GM12878 (cell line): ENCODE results near the gene SNTA1.

Experiments used
- CTCF ChIP-seq, 3 experiments: IDR thresholded peaks in 2 of 3; conservative IDR thresholded peaks in 1 of 3; 2 replicates each; pipeline ENCODE4 v1.5.1; 2011; ENCODE audit warnings: low read depth in 3 of 3, low read length in 3 of 3, mild to moderate bottlenecking in 3 of 3, control low read depth in 2 of 3, moderate library complexity in 2 of 3, inconsistent platforms in 1 of 3, mixed read lengths in 1 of 3; ENCODE audit not compliant: control insufficient read depth in 2 of 3, insufficient read depth in 1 of 3; ENCODE audit errors: extremely low read depth in 1 of 3
- EP300 ChIP-seq, 2 experiments: fragments of 150-350 bp in 1 of 2; IDR thresholded peaks; 2 replicates each; pipeline ENCODE4 v1.6.1; 2011 to 2012; ENCODE audit warnings: low read depth in 2 of 2, low read length in 2 of 2, borderline replicate concordance in 1 of 2, improper control_type of control experiment in 1 of 2, inconsistent platforms in 1 of 2; ENCODE audit not compliant: control insufficient read depth in 1 of 2
- EZH2 ChIP-seq: IDR thresholded peaks from 2 replicates; pipeline ENCODE4 v1.6.1; 2012; ENCODE audit warnings: low read depth, mild to moderate bottlenecking, control low read depth, inconsistent platforms, low read length, borderline replicate concordance; ENCODE audit not compliant: control insufficient read depth
- GATAD2B ChIP-seq: fragments of 450-650 bp; conservative IDR thresholded peaks from 2 replicates; pipeline ENCODE4 v1.6.1; 2017; ENCODE audit warnings: low read depth, mild to moderate bottlenecking, moderate library complexity
- POLR2AphosphoS2 ChIP-seq: IDR thresholded peaks from 2 replicates; pipeline ENCODE4 v1.6.1; 2011; ENCODE audit warnings: low read depth, mild to moderate bottlenecking, low read length, improper control_type of control experiment, moderate library complexity
- RAD51 ChIP-seq: fragments of 450-650 bp; IDR thresholded peaks from 2 replicates; pipeline ENCODE4 v1.6.1; 2016; ENCODE audit warnings: moderate library complexity, mild to moderate bottlenecking, inconsistent platforms
- REST ChIP-seq: IDR thresholded peaks from 2 replicates; pipeline ENCODE4 v1.6.1; 2012; ENCODE audit warnings: mild to moderate bottlenecking, low read depth, low read length
- SIN3A ChIP-seq: IDR thresholded peaks from 2 replicates; pipeline ENCODE4 v1.6.1; 2012; ENCODE audit warnings: low read depth, low read length, improper control_type of control experiment
- SPI1 ChIP-seq: IDR thresholded peaks from 2 replicates; pipeline ENCODE4 v1.6.1; 2011; ENCODE audit warnings: low read depth, mild to moderate bottlenecking, low read length, moderate library complexity, borderline replicate concordance; ENCODE audit not compliant: insufficient read depth
- STAT3 ChIP-seq: IDR thresholded peaks from 2 replicates; pipeline ENCODE4 v1.6.1; 2011; ENCODE audit warnings: low read depth, low read length, improper control_type of control experiment
- ZNF592 ChIP-seq: fragments of 450-650 bp; IDR thresholded peaks from 2 replicates; pipeline ENCODE4 v1.6.1; 2017; ENCODE audit warnings: mild to moderate bottlenecking, moderate library complexity

GRCh38 chr20:33433465-33434234 is 9.9 kb downstream of the SNTA1 start:
- TF ChIP-seq RAD51 (no peak), SIN3A (no peak), CTCF (IDR thresholded peaks at IDR 0.05 in 2 of 3, conservative IDR thresholded peaks at IDR 0.05 in 1 of 3; ENCODE audit: control insufficient read depth in 2 of 3, extremely low read depth in 1 of 3, insufficient read depth in 1 of 3, low read depth in 3 of 3, low read length in 3 of 3) (no peak), POLR2AphosphoS2 (no peak), EP300 (IDR thresholded peaks at IDR 0.05; ENCODE audit: borderline replicate concordance in 1 of 2, control insufficient read depth in 1 of 2, low read depth in 2 of 2, low read length in 2 of 2) (no peak), GATAD2B (no peak), EZH2 (no peak), REST (no peak), STAT3 (no peak), SPI1 (no peak), ZNF592 (no peak)
